ENCODE measurements around the gene ARFRP1. TPM values are rescaled to one million over a fixed set of nuclear protein-coding genes. Genes with fewer than 3 reads are reported as not detected.

The ARFRP1 gene
- total and polyA plus RNA-seq, 2 of the 13 experiments (the other 11 are each of a cell fraction or from before 2014, with no cell fraction given), result 32.0 to 51.1 TPM

DNA sequence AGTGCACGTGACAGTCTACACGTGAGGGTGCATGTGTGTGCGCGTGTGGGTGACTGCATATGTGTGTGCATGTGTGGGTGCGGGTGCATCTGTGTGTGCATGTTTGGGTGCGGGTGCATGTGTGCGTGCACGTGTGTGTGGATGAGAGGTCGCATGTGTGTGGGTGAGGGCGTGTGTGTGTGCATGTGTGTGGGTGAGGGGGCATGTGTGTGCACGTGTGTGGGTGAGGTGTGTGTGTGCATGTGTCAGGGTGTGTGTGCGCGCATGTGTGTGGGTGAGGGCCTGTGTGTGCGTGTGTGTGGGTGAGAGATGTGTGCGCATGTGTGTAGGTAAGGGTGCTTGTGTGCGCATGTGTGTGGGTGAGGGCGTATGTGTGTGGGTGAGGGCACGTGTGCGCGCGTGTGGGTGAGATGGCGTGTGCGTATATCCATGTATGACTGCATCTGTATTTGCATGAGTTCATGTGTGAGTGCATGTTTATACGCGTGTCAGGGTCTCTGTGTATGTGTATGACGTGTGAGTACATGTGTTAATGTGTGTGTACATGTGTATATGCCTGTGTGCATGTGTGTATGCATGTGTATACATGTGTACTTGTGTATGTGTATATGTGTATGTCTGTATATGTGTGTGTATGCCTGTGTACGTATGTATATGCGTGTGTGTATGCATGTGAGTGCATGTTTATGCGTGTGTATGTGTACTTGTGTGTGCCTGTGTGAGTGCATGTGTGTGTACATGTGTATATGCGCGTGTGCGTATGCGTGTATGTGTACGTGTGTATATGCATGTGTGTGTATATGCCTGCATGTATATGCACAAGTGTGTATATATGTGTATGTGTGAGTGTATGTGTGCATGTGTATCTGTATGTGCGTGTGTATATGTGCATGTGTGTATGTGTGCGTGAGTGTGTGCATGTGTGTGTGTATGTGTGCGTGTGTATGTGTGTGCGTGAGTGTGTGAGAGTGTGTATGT is 24.6 kb upstream of the ARFRP1 start:
- ATAC-seq (no peak), DNase-seq (ENCODE audit: low spot score) (no peak), FAIRE-seq (peak; percentile 82)
- in situ Hi-C loops (cut with HindIII; ENCODE audit: extremely low pct_ligation_motif_present, low pct_unique_long_range_greater_than_20kb) (no loop called here), intact Hi-C loops (cut with micrococcal nuclease; ENCODE audit: unreplicated experiment) (no loop called here)
- 87% methylated on average over 38 of the region's 38 CpGs for WGBS (ENCODE audit: low lambda C conversion rate)
- H3K9me3 ChIP-seq (ENCODE audit: low read length), result no peaks in the 10 kb centered on the region
- POLR2A ChIA-PET, result interaction anchor here (7.3 kb wide), 1 partner anchor 25 kb away, joined by 190 read pairs; the partner anchor contains the start of genes ARFRP1 and ZGPAT
- no peak overlapping the region for H3K9ac ChIP-seq (ENCODE audit: insufficient read depth, low read depth, low read length)
- H3K4me1 ChIP-seq (ENCODE audit: insufficient read depth, low read length), result peaks cover 57% of the 10 kb centered on the region
- no peaks in the 10 kb centered on the region for H3K27me3 ChIP-seq (ENCODE audit: control insufficient read depth in 1 of 2, insufficient read depth in 2 of 2, low read length in 2 of 2)
- H3K79me2 ChIP-seq (ENCODE audit: insufficient read depth, low read length), result peaks cover 37% of the 10 kb centered on the region
- H2AFZ ChIP-seq (ENCODE audit: low read length), result no peak overlapping the region
- no peak overlapping the region for H3K27ac ChIP-seq (ENCODE audit: extremely low read length, insufficient read depth, low read length)
- no peak overlapping the region for H3K4me2 ChIP-seq (ENCODE audit: low read depth, low read length)
- CTCF ChIA-PET (ENCODE audit: low intra/inter-chr PET ratio, low total read pairs), result no interaction called here
- H3K36me3 ChIP-seq (replicated peaks in 1 of 2; ENCODE audit: control insufficient read depth in 1 of 2, insufficient read depth in 2 of 2, low read length in 2 of 2), result peaks cover 30 to 47% of the 10 kb centered on the region in 2 experiments
- H4K20me1 ChIP-seq (ENCODE audit: insufficient read depth, low read length), result no peaks in the 10 kb centered on the region
- BruUV-seq (replicated peaks), result no TSS peak
- no peak overlapping the region for H3K4me3 ChIP-seq (replicated peaks in 1 of 3; ENCODE audit: insufficient read depth in 1 of 3, low read depth in 2 of 3, low read length in 3 of 3)
- TF ChIP-seq ZNF788 (CRISPR knock-in tag; IDR thresholded peaks at IDR 0.05; ENCODE audit: borderline replicate concordance), result no peak
- TF ChIP-seq ZNF780A (CRISPR knock-in tag; IDR thresholded peaks at IDR 0.05), result peak; percentile 65; the same call in 1 of the 2 replicates
- no peak for TF ChIP-seq NFKB2 (CRISPR knock-in tag; IDR thresholded peaks at IDR 0.05; ENCODE audit: borderline replicate concordance)
- TF ChIP-seq, protein P1, sequence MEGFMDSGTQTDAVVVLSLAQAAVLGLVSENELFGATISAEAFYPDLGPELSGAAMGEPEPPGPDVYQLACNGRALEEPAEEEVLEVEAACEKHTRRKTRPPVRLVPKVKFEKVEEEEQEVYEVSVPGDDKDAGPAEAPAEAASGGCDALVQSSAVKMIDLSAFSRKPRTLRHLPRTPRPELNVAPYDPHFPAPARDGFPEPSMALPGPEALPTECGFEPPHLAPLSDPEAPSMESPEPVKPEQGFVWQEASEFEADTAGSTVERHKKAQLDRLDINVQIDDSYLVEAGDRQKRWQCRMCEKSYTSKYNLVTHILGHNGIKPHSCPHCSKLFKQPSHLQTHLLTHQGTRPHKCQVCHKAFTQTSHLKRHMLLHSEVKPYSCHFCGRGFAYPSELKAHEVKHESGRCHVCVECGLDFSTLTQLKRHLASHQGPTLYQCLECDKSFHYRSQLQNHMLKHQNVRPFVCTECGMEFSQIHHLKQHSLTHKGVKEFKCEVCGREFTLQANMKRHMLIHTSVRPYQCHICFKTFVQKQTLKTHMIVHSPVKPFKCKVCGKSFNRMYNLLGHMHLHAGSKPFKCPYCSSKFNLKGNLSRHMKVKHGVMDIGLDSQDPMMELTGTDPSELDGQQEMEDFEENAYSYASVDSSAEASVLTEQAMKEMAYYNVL (CRISPR knock-in tag; IDR thresholded peaks at IDR 0.05; ENCODE audit: borderline replicate concordance), result no peak
- no peak for TF ChIP-seq JARID2 (CRISPR knock-in tag; IDR thresholded peaks at IDR 0.05; ENCODE audit: insufficient replicate concordance)
- TF ChIP-seq, protein P2, sequence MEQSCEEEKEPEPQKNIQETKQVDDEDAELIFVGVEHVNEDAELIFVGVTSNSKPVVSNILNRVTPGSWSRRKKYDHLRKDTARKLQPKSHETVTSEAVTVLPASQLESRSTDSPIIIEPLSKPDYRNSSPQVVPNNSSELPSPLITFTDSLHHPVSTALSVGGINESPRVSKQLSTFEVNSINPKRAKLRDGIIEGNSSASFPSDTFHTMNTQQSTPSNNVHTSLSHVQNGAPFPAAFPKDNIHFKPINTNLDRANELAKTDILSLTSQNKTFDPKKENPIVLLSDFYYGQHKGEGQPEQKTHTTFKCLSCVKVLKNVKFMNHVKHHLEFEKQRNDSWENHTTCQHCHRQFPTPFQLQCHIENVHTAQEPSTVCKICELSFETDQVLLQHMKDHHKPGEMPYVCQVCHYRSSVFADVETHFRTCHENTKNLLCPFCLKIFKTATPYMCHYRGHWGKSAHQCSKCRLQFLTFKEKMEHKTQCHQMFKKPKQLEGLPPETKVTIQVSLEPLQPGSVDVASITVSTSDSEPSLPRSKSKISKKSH (CRISPR knock-in tag; IDR thresholded peaks at IDR 0.05; ENCODE audit: borderline replicate concordance), result peak; percentile 72; the same call in 1 of the 2 replicates
- no peak for TF ChIP-seq NR2F6 (IDR thresholded peaks at IDR 0.05)
- TF ChIP-seq NR2F6 (CRISPR knock-in tag; IDR thresholded peaks at IDR 0.05), result no peak
- TF ChIP-seq, protein P3, sequence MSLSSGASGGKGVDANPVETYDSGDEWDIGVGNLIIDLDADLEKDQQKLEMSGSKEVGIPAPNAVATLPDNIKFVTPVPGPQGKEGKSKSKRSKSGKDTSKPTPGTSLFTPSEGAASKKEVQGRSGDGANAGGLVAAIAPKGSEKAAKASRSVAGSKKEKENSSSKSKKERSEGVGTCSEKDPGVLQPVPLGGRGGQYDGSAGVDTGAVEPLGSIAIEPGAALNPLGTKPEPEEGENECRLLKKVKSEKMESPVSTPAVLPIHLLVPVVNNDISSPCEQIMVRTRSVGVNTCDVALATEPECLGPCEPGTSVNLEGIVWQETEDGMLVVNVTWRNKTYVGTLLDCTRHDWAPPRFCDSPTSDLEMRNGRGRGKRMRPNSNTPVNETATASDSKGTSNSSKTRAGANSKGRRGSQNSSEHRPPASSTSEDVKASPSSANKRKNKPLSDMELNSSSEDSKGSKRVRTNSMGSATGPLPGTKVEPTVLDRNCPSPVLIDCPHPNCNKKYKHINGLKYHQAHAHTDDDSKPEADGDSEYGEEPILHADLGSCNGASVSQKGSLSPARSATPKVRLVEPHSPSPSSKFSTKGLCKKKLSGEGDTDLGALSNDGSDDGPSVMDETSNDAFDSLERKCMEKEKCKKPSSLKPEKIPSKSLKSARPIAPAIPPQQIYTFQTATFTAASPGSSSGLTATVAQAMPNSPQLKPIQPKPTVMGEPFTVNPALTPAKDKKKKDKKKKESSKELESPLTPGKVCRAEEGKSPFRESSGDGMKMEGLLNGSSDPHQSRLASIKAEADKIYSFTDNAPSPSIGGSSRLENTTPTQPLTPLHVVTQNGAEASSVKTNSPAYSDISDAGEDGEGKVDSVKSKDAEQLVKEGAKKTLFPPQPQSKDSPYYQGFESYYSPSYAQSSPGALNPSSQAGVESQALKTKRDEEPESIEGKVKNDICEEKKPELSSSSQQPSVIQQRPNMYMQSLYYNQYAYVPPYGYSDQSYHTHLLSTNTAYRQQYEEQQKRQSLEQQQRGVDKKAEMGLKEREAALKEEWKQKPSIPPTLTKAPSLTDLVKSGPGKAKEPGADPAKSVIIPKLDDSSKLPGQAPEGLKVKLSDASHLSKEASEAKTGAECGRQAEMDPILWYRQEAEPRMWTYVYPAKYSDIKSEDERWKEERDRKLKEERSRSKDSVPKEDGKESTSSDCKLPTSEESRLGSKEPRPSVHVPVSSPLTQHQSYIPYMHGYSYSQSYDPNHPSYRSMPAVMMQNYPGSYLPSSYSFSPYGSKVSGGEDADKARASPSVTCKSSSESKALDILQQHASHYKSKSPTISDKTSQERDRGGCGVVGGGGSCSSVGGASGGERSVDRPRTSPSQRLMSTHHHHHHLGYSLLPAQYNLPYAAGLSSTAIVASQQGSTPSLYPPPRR (CRISPR knock-in tag; IDR thresholded peaks at IDR 0.05; ENCODE audit: borderline replicate concordance), result no peak
- TF ChIP-seq IKZF1 (IDR thresholded peaks at IDR 0.05), result no peak
- TF ChIP-seq ZC3H13 (CRISPR knock-in tag; IDR thresholded peaks at IDR 0.05), result peak; percentile 23; the same call in 1 of the 2 replicates
- no peak for TF ChIP-seq SYNCRIP (IDR thresholded peaks at IDR 0.05; ENCODE audit: insufficient read depth, low read depth, low read length)
- peak; percentile 65; the same call in 1 of the 2 replicates for TF ChIP-seq ATM (IDR thresholded peaks at IDR 0.05; ENCODE audit: borderline replicate concordance)
- no peak for TF ChIP-seq ZNF563 (CRISPR knock-in tag; IDR thresholded peaks at IDR 0.05)
